Stimulated activated naive B cell treated with anti-CD40 and anti-IgM and Interleukin-4, amounts not matched to agents 10 μg/mL and 1 μg/mL and 100 μg/mL, for 72 hours (primary cell): ENCODE measurements around the gene LRP1.

ENCODE experiments used
- ATAC-seq, 2 donors: fragments of 150-1000 bp; cut with Tn5 transposase; replicated peaks; 2 replicates each; pipeline ENCODE4 v1.10.0; 2021; ENCODE audit warnings: moderate library complexity in 1 of 2
- DNase-seq: peaks from one replicate; pipeline ENCODE4 v3.0.0; 2021
- H3K27ac Mint-ChIP-seq: one replicate; pipeline ENCODE4 v1.8.0; 2022; ENCODE audit warnings: mild to moderate bottlenecking, mixed read lengths
- H3K27me3 Mint-ChIP-seq, 2 donors: one replicate each; pipeline ENCODE4 v1.8.0; 2022; ENCODE audit warnings: mixed read lengths in 2 of 2
- H3K36me3 Mint-ChIP-seq, 2 donors: one replicate each; pipeline ENCODE4 v1.8.0; 2022; ENCODE audit warnings: mixed read lengths in 2 of 2, mild to moderate bottlenecking in 1 of 2
- H3K4me1 Mint-ChIP-seq, 2 donors: one replicate each; pipeline ENCODE4 v1.8.0; 2022; ENCODE audit warnings: mixed read lengths in 2 of 2, mild to moderate bottlenecking in 1 of 2
- H3K4me3 Mint-ChIP-seq, 2 donors: one replicate each; pipeline ENCODE4 v1.8.0; 2022; ENCODE audit warnings: mild to moderate bottlenecking in 2 of 2, mixed read lengths in 2 of 2, moderate library complexity in 1 of 2
- H3K9me3 Mint-ChIP-seq, 2 donors: one replicate each; pipeline ENCODE4 v1.8.0; 2022; ENCODE audit warnings: mixed read lengths in 2 of 2, mild to moderate bottlenecking in 1 of 2

LRP1 gene

GRCh38 chr12:57216014-57216911 lies 88.0 kb downstream of the LRP1 start, which contains the start of gene NXPH4:
Gene NXPH4, plus strand, starts transcription at chr12:57216794. Its CDS starts 176 bp downstream, at chr12:57216970.
- peak within 1 kb of the TSS; percentile 78 to 90 for H3K4me3 Mint-ChIP-seq
- ATAC-seq (peak; percentile 11 to 19), DNase-seq (no peak)
- H3K27me3 Mint-ChIP-seq: peaks cover 61 to 64% of the 10 kb centered on the region in 2 donors
- peaks cover 61 to 71% of the 10 kb centered on the region in 2 donors for H3K4me1 Mint-ChIP-seq
- H3K9me3 Mint-ChIP-seq: no peaks in the 10 kb centered on the region
- H3K27ac Mint-ChIP-seq: peak within 1 kb of the TSS; percentile 70
- H3K36me3 Mint-ChIP-seq: no peaks in the 10 kb centered on the region

DNA sequence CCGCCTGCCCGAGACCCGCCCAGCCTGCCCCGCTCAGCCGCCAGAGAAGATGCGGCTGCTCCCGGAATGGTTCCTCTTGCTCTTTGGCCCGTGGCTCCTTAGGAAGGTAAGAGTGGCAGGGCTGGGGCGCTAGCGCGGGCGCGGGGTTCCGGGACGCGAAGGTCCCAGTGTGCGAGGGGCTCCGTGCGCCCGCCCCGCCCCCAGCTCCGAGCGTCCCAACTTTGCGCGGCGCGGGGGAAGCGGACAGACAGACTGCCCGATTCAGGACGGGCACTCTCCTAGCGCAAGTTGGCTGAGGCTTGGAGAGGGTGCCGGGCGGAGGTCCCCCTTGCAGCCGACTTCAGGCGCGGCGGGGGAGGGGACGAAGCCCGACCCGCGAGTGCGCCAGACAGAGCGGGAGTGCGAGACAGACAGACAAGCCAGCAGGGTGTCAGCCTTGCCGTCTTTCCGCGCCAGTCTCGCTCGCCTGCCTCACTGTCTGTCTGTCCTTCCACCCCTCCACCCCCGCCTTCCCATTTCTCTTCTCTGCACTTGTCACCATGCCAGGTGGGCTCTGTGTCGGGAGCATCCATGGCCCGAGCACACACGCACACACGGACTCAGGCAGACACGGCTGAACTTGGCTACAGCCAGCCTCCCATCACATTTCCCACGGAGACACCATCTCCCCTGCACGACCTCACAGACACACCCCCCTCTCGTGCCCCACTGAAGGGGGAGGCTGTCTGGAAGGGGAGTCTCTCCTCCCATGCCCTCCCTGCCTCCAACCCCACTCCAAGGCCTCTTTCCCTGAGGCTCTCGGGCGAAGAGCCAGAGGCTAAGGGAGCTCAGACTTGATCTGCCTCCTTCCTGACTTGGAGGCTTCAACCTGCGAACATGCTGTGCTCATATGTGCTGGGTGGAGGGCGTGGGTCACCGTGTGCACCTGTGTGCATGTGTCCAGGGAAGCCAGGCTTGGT lies 88.9 kb downstream of the LRP1 start:
- H3K27ac Mint-ChIP-seq: peak overlapping the region; percentile 68

GRCh38 chr12:57218030-57218853 lies 90.0 kb downstream of the LRP1 start:
- ATAC-seq: peak in 1 of 2 donors; percentile 28
- Mint-ChIP-seq H3K27ac (no peak overlapping the region), H3K4me3 (peak overlapping the region in 1 of 2 donors; percentile 37), H3K9me3 (no peaks in the 10 kb centered on the region), H3K4me1 (peaks cover 72 to 88% of the 10 kb centered on the region in 2 donors), H3K27me3 (peaks cover 81% of the 10 kb centered on the region in 2 donors), H3K36me3 (no peaks in the 10 kb centered on the region)
- no peak for DNase-seq

More for the DNA sequence above, 88.9 kb downstream of the LRP1 start:
- H3K27me3 Mint-ChIP-seq: peaks cover 70 to 72% of the 10 kb centered on the region in 2 donors
- peaks cover 67 to 80% of the 10 kb centered on the region in 2 donors for H3K4me1 Mint-ChIP-seq
- DNase-seq (no peak), ATAC-seq (no peak)
- H3K4me3 Mint-ChIP-seq: peak overlapping the region; percentile 76 to 80
- H3K9me3 Mint-ChIP-seq: no peaks in the 10 kb centered on the region
- no peaks in the 10 kb centered on the region for H3K36me3 Mint-ChIP-seq

DNA sequence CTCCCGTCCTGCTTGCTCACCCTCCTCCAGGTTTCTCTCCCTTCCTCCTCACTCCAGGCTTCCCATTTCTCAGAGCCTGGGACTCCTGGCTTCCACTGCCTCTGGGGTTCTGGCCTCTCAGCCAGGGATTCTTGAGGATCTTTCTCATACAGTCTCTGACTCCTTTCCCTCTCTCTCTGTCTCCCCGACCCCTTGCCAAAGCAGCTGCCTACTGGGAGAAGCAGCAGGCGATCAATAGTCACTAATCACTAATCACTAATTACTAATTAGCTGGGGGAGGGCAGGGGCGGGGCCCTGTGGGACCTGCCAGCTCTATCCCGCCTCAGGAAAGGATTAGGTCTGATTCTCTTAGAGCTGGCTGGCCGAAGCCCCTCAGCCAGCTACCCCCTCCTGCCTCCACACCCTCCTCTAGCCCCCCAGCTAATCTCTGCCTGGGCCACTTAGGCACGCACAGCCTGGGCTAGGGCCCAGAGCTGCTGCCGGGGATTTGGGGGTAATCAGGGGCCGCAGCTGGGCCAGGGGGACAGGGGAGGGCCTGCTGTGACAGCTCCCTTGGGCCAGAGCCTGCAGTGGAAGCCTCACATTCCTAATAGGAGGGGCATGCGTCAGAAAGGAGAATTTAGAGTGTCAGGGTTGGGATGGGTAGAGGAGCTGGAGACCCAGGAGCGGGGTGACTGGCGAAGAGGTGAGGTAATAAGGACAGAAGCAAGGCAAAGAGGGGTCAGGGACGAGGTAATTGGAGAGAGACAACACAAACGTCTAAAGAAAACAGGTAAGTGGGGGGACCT lies 91.1 kb downstream of the LRP1 start:
- Mint-ChIP-seq H3K4me3 (peak overlapping the region in 1 of 2 donors; percentile 11), H3K36me3 (no peaks in the 10 kb centered on the region), H3K4me1 (peaks cover 66 to 88% of the 10 kb centered on the region in 2 donors), H3K9me3 (no peaks in the 10 kb centered on the region), H3K27me3 (peaks cover 81 to 87% of the 10 kb centered on the region in 2 donors), H3K27ac (no peak overlapping the region)
- ATAC-seq (no peak), DNase-seq (no peak)

DNA sequence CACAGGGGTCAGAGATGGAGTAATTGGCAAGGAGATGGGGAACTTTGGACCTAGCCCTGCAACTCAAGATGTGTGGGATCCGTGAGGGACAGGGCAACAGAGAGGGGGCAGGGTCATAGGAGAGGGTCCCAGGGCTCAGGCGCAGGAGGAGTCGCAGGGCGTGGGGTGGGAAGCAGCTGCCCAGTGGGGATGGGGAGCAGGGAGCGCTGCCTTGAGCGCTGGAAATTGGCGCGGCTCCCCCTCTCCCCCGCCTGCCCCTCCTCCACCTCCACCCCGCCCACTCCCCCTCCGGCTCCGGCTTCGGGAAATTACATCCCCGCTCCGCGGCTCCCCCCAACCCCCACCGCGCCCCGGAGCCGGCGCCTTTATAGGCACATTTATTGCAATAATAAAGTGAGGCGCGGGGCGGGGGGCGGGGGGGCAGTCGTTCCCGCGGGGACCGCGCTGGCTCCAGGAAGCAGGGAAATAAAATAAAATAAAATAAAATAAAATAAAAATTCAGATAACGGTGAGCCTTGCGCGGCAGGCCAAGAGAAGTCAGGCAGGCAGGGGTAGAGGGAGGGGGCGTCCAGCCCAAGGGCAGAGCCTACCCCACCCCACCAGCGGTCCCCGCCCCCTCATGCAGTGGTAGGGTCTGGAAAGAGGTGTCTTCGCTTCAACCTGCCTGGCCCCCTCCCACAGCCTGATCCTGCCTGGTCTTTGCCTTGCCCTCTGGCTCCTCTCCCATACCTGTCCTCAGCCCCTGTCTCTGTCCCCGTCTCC lies 91.9 kb downstream of the LRP1 start:
- peaks cover 59 to 88% of the 10 kb centered on the region in 2 donors for H3K4me1 Mint-ChIP-seq
- H3K4me3 Mint-ChIP-seq: peak overlapping the region in 1 of 2 donors; percentile 11
- DNase-seq: no peak
- peaks cover 78 to 87% of the 10 kb centered on the region in 2 donors for H3K27me3 Mint-ChIP-seq
- ATAC-seq: no peak
- no peaks in the 10 kb centered on the region for H3K9me3 Mint-ChIP-seq
- H3K27ac Mint-ChIP-seq: no peak overlapping the region
- no peaks in the 10 kb centered on the region for H3K36me3 Mint-ChIP-seq

- Mint-ChIP-seq H3K4me3 (no peak overlapping the region), H3K27ac (no peak overlapping the region), H3K4me1 (peaks cover 53 to 88% of the 10 kb centered on the region in 2 donors), H3K9me3 (no peaks in the 10 kb centered on the region), H3K36me3 (no peaks in the 10 kb centered on the region), H3K27me3 (peaks cover 76 to 81% of the 10 kb centered on the region in 2 donors)
- DNase-seq (no peak), ATAC-seq (no peak)
Measured at GRCh38 chr12:57220770-57221168, 92.5 kb downstream of the LRP1 start.

DNA sequence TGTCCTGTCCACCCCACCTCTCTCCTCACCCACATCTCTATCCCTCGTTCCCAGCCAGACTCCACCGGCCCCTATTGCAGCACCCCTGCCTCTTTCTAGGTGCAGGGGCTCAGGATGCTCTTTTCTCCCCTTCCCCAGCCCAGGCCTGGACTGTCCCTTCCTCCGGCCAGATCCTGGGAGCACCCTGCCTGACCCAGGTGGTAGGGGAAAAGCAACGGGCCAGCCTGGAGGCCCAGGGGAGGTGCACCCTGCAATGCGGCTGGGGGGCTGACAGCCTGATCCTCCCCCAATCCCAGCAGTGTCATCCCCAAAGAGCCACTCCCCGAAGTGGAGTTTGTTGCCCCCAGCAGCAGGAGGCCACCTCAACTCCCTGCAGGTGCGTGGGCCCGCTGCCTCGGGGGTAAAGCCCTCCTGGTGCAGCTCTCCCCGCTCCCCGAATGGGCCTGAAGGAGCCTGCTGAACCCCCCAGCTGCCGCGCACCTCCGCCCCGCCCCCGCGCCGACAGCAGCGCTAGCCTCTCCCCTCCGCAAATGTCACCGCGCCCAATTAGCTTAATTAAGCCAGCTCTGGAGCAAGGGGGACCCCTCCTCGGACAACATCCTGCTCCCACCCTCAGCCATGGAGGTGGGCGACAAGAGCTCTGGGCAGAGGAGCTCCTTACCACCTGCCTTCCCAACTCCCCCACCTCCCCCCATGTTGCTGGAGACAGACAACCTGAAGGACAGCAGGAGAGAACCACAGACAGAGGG lies 93.1 kb downstream of the LRP1 start:
- Mint-ChIP-seq H3K4me3 (no peak overlapping the region), H3K27ac (no peak overlapping the region), H3K9me3 (no peaks in the 10 kb centered on the region), H3K27me3 (peaks cover 78 to 79% of the 10 kb centered on the region in 2 donors), H3K4me1 (peaks cover 54 to 90% of the 10 kb centered on the region in 2 donors), H3K36me3 (no peaks in the 10 kb centered on the region)
- DNase-seq (no peak), ATAC-seq (no peak)

- no peak for ATAC-seq
- Mint-ChIP-seq H3K4me3 (no peak overlapping the region), H3K36me3 (no peaks in the 10 kb centered on the region), H3K4me1 (peaks cover 55 to 94% of the 10 kb centered on the region in 2 donors), H3K27ac (no peak overlapping the region), H3K27me3 (peaks cover 72 to 78% of the 10 kb centered on the region in 2 donors), H3K9me3 (no peaks in the 10 kb centered on the region)
- no peak for DNase-seq
Measured at GRCh38 chr12:57222286-57223190, 94.3 kb downstream of the LRP1 start.

DNA sequence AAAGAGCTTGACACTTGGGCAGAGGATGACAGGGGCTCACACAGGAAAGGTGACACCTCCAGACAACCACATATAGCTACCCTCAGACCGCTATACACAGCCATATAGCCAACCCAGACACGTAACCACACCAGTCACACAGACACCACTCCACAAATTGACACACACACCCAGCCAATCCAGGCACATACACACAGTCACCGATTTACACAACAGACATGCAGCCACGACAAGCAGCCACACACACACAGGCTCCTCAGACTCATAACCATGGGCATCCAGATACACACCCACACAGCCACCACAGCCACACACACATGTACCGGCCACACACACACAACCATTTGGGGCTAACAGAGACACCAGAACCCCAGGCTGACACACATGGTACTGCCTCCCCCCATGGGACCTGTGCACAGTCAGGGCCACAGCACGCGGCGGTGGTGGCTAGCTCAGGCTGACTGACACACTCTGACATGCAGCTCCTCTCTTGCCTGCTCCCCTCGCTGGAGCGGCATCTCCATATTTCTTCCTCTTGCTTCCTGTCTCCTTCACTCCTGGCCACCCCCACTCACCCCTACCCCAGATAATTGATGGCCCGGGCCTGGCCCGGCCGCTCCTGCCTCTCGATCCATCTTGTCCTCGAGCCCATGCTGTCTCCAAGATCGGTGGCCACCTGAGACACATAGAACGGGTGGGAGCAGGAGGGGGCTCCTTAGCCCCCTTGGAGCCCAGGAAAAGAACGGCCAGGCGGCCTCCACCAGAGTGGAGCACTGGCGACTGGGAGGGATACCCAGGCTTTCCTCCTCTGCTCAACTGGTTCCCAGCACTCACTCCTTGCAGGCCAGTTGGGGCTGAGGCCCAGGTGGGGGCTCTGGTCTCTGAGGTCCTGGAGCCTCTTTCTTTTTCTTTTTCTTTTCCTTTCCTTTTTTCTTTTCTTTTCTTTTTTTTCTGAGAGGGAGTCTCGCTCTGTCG lies 95.2 kb downstream of the LRP1 start:
- DNase-seq: no peak
- H3K4me1 Mint-ChIP-seq: peaks cover 50 to 89% of the 10 kb centered on the region in 2 donors

GRCh38 chr12:57224278-57224972 lies 96.1 kb downstream of the LRP1 start:
- Mint-ChIP-seq H3K27me3 (peaks cover 54 to 64% of the 10 kb centered on the region in 2 donors), H3K4me3 (peak overlapping the region in 1 of 2 donors; percentile 5), H3K4me1 (peaks cover 51 to 90% of the 10 kb centered on the region in 2 donors), H3K9me3 (no peaks in the 10 kb centered on the region), H3K27ac (no peak overlapping the region), H3K36me3 (no peaks in the 10 kb centered on the region)
- ATAC-seq: no peak
- no peak for DNase-seq

More for the DNA sequence above, 95.2 kb downstream of the LRP1 start:
- Mint-ChIP-seq H3K36me3 (no peaks in the 10 kb centered on the region), H3K27me3 (peaks cover 63 to 74% of the 10 kb centered on the region in 2 donors), H3K27ac (no peak overlapping the region), H3K4me3 (no peak overlapping the region), H3K9me3 (no peaks in the 10 kb centered on the region)
- ATAC-seq: peak; percentile 47 to 48
